Kasumi-1 (cell line): Measurements from ENCODE around the gene MTHFD1L.
A peak's percentile ranks its signal among the peaks of the same experiment; 100 is the strongest.

Experiments
- DNase-seq, 2 experiments: peaks; one replicate each; lab custom pipeline; 2025; lab: John Stamatoyannopoulos, UW

MTHFD1L gene

GRCh38 chr6:150991487-150991886 is 126.0 kb downstream of the MTHFD1L start:
- DNase-seq: no peak

- no peak for DNase-seq
Measured at GRCh38 chr6:150992262-150992661, 126.8 kb downstream of the MTHFD1L start.

- no peak for DNase-seq
Measured at GRCh38 chr6:150992703-150993102, 127.2 kb downstream of the MTHFD1L start.

GRCh38 chr6:150993253-150993652 is 127.8 kb downstream of the MTHFD1L start:
- no peak for DNase-seq

- DNase-seq: no peak
Measured at GRCh38 chr6:150994026-150994425, 128.5 kb downstream of the MTHFD1L start.

GRCh38 chr6:150996968-150997367 is 131.5 kb downstream of the MTHFD1L start:
- DNase-seq: no peak

GRCh38 chr6:150999107-150999506 is 133.6 kb downstream of the MTHFD1L start:
- no peak for DNase-seq

GRCh38 chr6:150999576-150999975 is 134.1 kb downstream of the MTHFD1L start:
- DNase-seq: no peak

- DNase-seq: no peak
Measured at GRCh38 chr6:151001387-151002056, 136.0 kb downstream of the MTHFD1L start.

- no peak for DNase-seq
Measured at GRCh38 chr6:151002057-151002450, 136.6 kb downstream of the MTHFD1L start.

- DNase-seq: no peak
Measured at GRCh38 chr6:151002491-151002935, 137.0 kb downstream of the MTHFD1L start.

GRCh38 chr6:151004383-151005024 is 139.0 kb downstream of the MTHFD1L start:
- peak; percentile 70 to 71 for DNase-seq

GRCh38 chr6:151005164-151005563 is 139.7 kb downstream of the MTHFD1L start:
- DNase-seq: no peak

- DNase-seq: peak; percentile 64 to 72
Measured at GRCh38 chr6:151005896-151006632, 140.6 kb downstream of the MTHFD1L start.

- no peak for DNase-seq
Measured at GRCh38 chr6:151007076-151007475, 141.6 kb downstream of the MTHFD1L start.

- no peak for DNase-seq
Measured at GRCh38 chr6:151007922-151008321, 142.4 kb downstream of the MTHFD1L start.

- no peak for DNase-seq
Measured at GRCh38 chr6:151008425-151008824, 142.9 kb downstream of the MTHFD1L start.

- DNase-seq: no peak
Measured at GRCh38 chr6:151009576-151009975, 144.1 kb downstream of the MTHFD1L start.

GRCh38 chr6:151010071-151010470 is 144.6 kb downstream of the MTHFD1L start:
- DNase-seq: no peak

- no peak for DNase-seq
Measured at GRCh38 chr6:151012321-151013294, 147.1 kb downstream of the MTHFD1L start.

GRCh38 chr6:151014404-151015100 is 149.1 kb downstream of the MTHFD1L start:
- peak; percentile 56 to 66 for DNase-seq
